T-cell (primary cell): ENCODE results near the gene SENP5. TPM values are rescaled to one million over a fixed set of nuclear protein-coding genes. Genes with fewer than 3 reads are reported as not detected.

Source experiments
- ATAC-seq, 4 experiments: fragments of 200-7000 bp in 3 of 4; fragments of 150-1000 bp in 1 of 4; cut with Tn5 transposase; replicated peaks in 1 of 4; 1 replicate in 3 of 4; 2 replicates in 1 of 4; pipeline ENCODE4 v1.10.0; 2021; ENCODE audit warnings: moderate library complexity in 3 of 4, mild to moderate bottlenecking in 2 of 4, moderate number of reproducible peaks in 1 of 4
- CTCF ChIA-PET, 2 donors: fragments of 300-600 bp; sonication (Branson Sonifier 250); formaldehyde crosslinking; loops; one replicate each; lab custom pipeline; 2022; ENCODE audit warnings: antibody characterized with exemption in 2 of 2; lab: Charles Lee
- POLR2A ChIA-PET, 2 donors: fragments of 300-600 bp; sonication (Branson Sonifier 250); formaldehyde crosslinking; loops; one replicate each; lab custom pipeline; 2022; ENCODE audit warnings: antibody characterized with exemption in 2 of 2; lab: Charles Lee
- DNase-seq, 35 experiments: peaks; one replicate each; pipeline versions ENCODE4 v3.0.0 to v3.0.0-alpha.2; 2013 to 2023
- H3K27ac ChIP-seq: one replicate; pipeline ENCODE4 v1.5.1; 2013; ENCODE audit warnings: low read length
- H3K27me3 ChIP-seq, 2 experiments: replicated peaks in 1 of 2; 1 replicate in 1 of 2; 2 replicates in 1 of 2; pipeline versions ENCODE4 v1.6.1 to v1.7.0; 2013; ENCODE audit warnings: low read length in 1 of 2, mixed read lengths in 1 of 2; ENCODE audit not compliant: control insufficient read depth in 2 of 2, insufficient read depth in 2 of 2; ENCODE audit errors: extremely low read depth in 1 of 2
- H3K36me3 ChIP-seq, 2 donors: 1 replicate in 1 of 2; 2 replicates in 1 of 2; pipeline versions ENCODE4 v1.6.1 to v1.7.0; 2013; ENCODE audit warnings: low read length in 1 of 2; ENCODE audit not compliant: control insufficient read depth in 2 of 2, insufficient read depth in 1 of 2; ENCODE audit errors: extremely low read depth in 1 of 2
- H3K4me1 ChIP-seq, 2 experiments: 1 replicate in 1 of 2; 2 replicates in 1 of 2; pipeline versions ENCODE4 v1.6.1 to v1.7.0; 2013; ENCODE audit warnings: low read length in 2 of 2, mixed read lengths in 1 of 2; ENCODE audit not compliant: insufficient read depth in 2 of 2, control insufficient read depth in 1 of 2; ENCODE audit errors: extremely low read depth in 1 of 2
- H3K4me3 ChIP-seq, 2 donors: 1 replicate in 1 of 2; 2 replicates in 1 of 2; pipeline versions ENCODE4 v1.5.1 to v1.7.0; 2013; ENCODE audit warnings: mild to moderate bottlenecking in 2 of 2, low read length in 1 of 2, moderate library complexity in 1 of 2; ENCODE audit not compliant: control insufficient read depth in 1 of 2; ENCODE audit errors: extremely low read depth in 1 of 2
- H3K9me3 ChIP-seq: 2 replicates; pipeline ENCODE4 v1.7.0; 2013
- H3K27ac Mint-ChIP-seq, 2 donors: one replicate each; pipeline ENCODE4 v1.8.0; 2020 to 2021; ENCODE audit warnings: mild to moderate bottlenecking in 2 of 2, mixed read lengths in 2 of 2
- H3K27me3 Mint-ChIP-seq, 2 donors: one replicate each; pipeline ENCODE4 v1.8.0; 2021 to 2022; ENCODE audit warnings: mixed read lengths in 2 of 2
- H3K36me3 Mint-ChIP-seq: one replicate; pipeline ENCODE4 v1.8.0; 2021; ENCODE audit warnings: mixed read lengths
- H3K4me1 Mint-ChIP-seq, 3 donors: one replicate each; pipeline ENCODE4 v1.8.0; 2020 to 2022; ENCODE audit warnings: mixed read lengths in 3 of 3, mild to moderate bottlenecking in 1 of 3
- H3K4me3 Mint-ChIP-seq, 3 donors: one replicate each; pipeline ENCODE4 v1.8.0; 2020 to 2022; ENCODE audit warnings: mild to moderate bottlenecking in 3 of 3, mixed read lengths in 3 of 3, moderate library complexity in 3 of 3
- H3K9me3 Mint-ChIP-seq, 3 donors: one replicate each; pipeline ENCODE4 v1.8.0; 2020 to 2022; ENCODE audit warnings: mixed read lengths in 3 of 3
- WGBS: methylation state at CpG from one replicate; pipeline ENCODE4 v1.1.5; 2013; ENCODE audit warnings: missing lambda C conversion rate; ENCODE audit not compliant: insufficient coverage; 5-methylcytosine and 5-hydroxymethylcytosine counted together
- total RNA-seq, 35 experiments: library from RNA in 6 of 35; stranded (reverse) in 6 of 35; fragments of 120-200 nt in 1 of 35; gene quantifications; one replicate each; pipeline versions ENCODE4 v1.2.1 to v1.2.4 and lab custom pipeline; 2013 to 2026

Gene SENP5
- total RNA-seq, 5 donors from 2014 or later (not counting 1 experiment from before 2014, with no cell fraction given) = 33.8 to 61.2 (median 37.5) TPM

DNA sequence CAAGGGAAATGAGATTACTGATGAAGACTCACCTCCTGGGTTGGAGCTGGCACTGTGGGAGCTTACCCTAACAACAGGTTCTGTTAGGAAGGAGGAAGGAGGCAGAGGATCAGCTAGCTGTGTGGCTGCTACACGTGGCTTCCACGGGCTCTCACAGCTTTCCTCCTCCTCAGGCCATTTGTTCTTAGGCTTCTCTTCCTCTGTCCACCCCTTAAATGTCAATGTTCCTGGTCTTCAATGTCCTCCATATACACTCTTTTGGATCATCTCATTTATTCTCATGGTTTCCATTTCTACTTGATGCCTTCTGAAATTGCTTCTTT lies 95.9 kb downstream of the SENP5 start:
- Histone ChIP-seq H3K4me3 (no peak overlapping the region), H3K27ac (no peak overlapping the region), H3K9me3 (no peaks in the 10 kb centered on the region), H3K4me1 (peaks cover 0 to 7% of the 10 kb centered on the region in 2 experiments), H3K36me3 (no peaks in the 10 kb centered on the region), H3K27me3 (peaks cover 0 to 12% of the 10 kb centered on the region in 2 experiments)
- H3K27me3 Mint-ChIP-seq = peaks cover 0 to 3% of the 10 kb centered on the region in 2 donors
- ChIA-PET CTCF (interaction anchor here in 1 of 2 donors (0.6 kb wide), 1 partner anchor 94 kb away, joined by 5 read pairs; no protein-coding TSS in a partner anchor), POLR2A (no interaction called here)
- H3K9me3 Mint-ChIP-seq = no peaks in the 10 kb centered on the region
- no peak overlapping the region for H3K4me3 Mint-ChIP-seq
- no peaks in the 10 kb centered on the region for H3K36me3 Mint-ChIP-seq
- WGBS = no CpG with 5 or more reads among the region's 2 CpGs
- no peak overlapping the region for H3K27ac Mint-ChIP-seq
- ATAC-seq (no peak), DNase-seq (no peak)
- H3K4me1 Mint-ChIP-seq = peaks cover 0 to 9% (median 6%) of the 10 kb centered on the region in 3 donors

DNA sequence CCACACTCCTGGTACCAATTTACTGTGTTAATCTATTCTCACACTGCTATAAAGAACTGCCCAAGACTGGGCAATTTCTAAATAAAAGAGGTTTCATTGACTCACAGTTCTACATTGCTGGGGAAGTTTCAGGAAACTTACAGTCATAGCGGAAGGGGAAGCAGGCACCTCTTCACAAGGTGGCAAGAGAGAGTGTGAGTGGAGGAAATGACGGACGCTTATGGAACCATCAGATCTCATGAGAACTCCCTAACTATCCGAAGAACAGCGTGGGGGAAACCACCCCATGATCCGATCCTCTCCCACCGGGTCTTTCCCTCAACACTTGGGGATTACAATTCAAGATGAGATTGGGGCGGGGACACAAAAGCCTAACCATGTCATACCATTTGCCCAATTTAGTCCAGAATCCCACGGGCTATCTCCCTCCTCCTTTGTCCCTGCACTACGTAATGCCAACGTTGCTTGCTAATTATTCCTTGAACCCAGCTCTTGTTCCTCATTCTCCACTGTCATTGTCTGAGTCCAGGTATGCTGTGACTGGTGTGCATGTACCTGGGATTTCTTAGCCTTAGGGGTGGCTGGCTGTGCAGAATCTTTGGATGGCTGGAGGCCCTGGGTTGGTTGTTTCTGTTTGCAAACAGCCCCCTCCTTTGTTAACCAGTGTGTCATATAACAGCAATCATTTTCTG lies 97.5 kb downstream of the SENP5 start:
- no peak overlapping the region for H3K4me3 Mint-ChIP-seq

DNA sequence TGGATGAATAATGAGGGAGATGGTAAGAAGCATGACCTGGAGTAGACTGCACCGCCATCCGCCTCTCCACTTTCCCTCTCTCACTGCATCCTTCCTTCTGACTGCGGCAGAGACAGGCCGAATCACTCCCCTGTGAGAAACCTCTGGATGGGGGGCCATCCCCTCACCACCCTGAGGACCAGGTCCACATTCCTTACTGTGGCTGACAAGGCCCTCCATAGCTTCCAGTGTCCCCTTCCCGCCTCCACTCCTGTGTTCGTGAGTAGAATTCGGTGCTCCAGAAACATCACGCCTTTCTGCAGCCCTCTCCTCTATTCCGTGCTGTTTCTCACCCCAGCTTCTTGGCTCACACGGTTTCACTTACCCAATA lies 98.1 kb downstream of the SENP5 start:
- ChIA-PET CTCF (no interaction called here), POLR2A (interaction anchor here in 1 of 2 donors (0.5 kb wide), 1 partner anchor 1571 kb away, joined by 4 read pairs; no protein-coding TSS in a partner anchor)
- Mint-ChIP-seq H3K27me3 (peaks cover 0 to 10% of the 10 kb centered on the region in 2 donors), H3K9me3 (no peaks in the 10 kb centered on the region), H3K36me3 (no peaks in the 10 kb centered on the region), H3K27ac (no peak overlapping the region), H3K4me3 (no peak overlapping the region), H3K4me1 (peaks cover 8 to 16% (median 9%) of the 10 kb centered on the region in 3 donors)
- no peaks in the 10 kb centered on the region for H3K36me3 ChIP-seq
- no peak for DNase-seq
- peaks cover 0 to 11% of the 10 kb centered on the region in 2 experiments for H3K4me1 ChIP-seq
- 94% methylated on average over 8 of the region's 10 CpGs for WGBS
- no peak for ATAC-seq
- no peaks in the 10 kb centered on the region for H3K9me3 ChIP-seq
- H3K27ac ChIP-seq = no peak overlapping the region
- no peak overlapping the region for H3K4me3 ChIP-seq
- peaks cover 0 to 16% of the 10 kb centered on the region in 2 experiments for H3K27me3 ChIP-seq

More for the DNA sequence above, 97.5 kb downstream of the SENP5 start:
- Mint-ChIP-seq H3K27me3 (peaks cover 0 to 5% of the 10 kb centered on the region in 2 donors), H3K9me3 (no peaks in the 10 kb centered on the region), H3K27ac (no peak overlapping the region), H3K36me3 (no peaks in the 10 kb centered on the region), H3K4me1 (peaks cover 3 to 12% (median 7%) of the 10 kb centered on the region in 3 donors)
- H3K27ac ChIP-seq = no peak overlapping the region
- H3K4me3 ChIP-seq = no peak overlapping the region
- 89% methylated on average over 5 of the region's 11 CpGs for WGBS
- ATAC-seq (no peak), DNase-seq (no peak)
- no peaks in the 10 kb centered on the region for H3K36me3 ChIP-seq
- H3K4me1 ChIP-seq = peaks cover 0 to 11% of the 10 kb centered on the region in 2 experiments
- no peaks in the 10 kb centered on the region for H3K9me3 ChIP-seq
- H3K27me3 ChIP-seq = peaks cover 0 to 12% of the 10 kb centered on the region in 2 experiments
- ChIA-PET POLR2A (no interaction called here), CTCF (no interaction called here)

DNA sequence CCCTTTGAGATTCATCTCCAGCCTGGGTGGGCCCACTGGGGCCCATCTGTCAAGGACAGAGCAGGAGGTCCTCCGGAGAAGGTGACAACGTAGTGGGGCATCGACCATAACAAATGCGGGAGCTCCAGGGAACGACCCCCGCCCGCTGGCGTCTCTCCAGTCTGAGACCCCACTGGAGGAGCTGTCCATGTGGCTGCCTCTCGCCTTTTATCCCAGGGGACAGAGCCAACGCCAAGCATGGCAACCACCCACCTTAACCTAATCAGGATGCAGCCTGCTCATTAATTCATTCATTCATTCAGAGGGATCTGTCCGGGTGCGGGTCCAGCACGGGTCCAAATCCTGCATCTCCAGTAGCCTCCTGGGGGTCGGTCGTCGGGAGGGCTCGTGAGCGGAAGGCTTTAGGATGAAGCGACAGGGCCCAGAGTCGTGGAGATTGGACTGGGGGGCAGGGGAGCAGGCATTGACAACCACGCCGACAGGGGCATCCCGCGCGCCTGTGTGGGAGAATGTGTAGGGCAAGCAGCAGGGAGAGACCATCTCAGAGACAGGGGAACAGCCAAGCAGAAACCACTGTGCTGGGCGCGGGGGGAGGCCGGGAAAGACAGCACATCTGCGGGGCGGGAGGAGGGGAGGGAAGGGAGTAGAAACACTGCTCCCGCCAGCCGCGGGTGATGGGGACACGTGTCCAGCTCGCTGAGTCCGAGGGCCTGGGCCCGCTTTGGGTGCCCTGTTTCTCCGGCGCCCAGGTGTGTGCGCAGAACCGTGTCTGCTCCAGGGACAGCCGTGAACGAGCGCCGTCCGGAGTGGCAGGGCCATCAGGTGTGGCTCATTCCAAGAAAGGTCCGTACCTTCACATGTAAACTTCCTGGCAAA lies 99.0 kb downstream of the SENP5 start:
- no peak overlapping the region for H3K4me3 ChIP-seq
- DNase-seq (no peak), ATAC-seq (no peak)
- no peak overlapping the region for H3K27ac ChIP-seq
- WGBS = 91% methylated on average over 44 of the region's 47 CpGs
- no peaks in the 10 kb centered on the region for H3K9me3 ChIP-seq
- H3K36me3 ChIP-seq = no peaks in the 10 kb centered on the region
- ChIA-PET POLR2A (interaction anchor here in 1 of 2 donors (0.5 kb wide), 1 partner anchor 1572 kb away, joined by 4 read pairs; no protein-coding TSS in a partner anchor), CTCF (no interaction called here)
- no peaks in the 10 kb centered on the region for H3K36me3 Mint-ChIP-seq
- H3K27me3 Mint-ChIP-seq = peaks cover 0 to 12% of the 10 kb centered on the region in 2 donors
- H3K4me1 Mint-ChIP-seq = peaks cover 8 to 16% (median 9%) of the 10 kb centered on the region in 3 donors
- peaks cover 0 to 20% of the 10 kb centered on the region in 2 experiments for H3K27me3 ChIP-seq
- no peak overlapping the region for H3K27ac Mint-ChIP-seq
- no peaks in the 10 kb centered on the region for H3K9me3 Mint-ChIP-seq
- peak overlapping the region; percentile 59 to 75 (median 69) for H3K4me3 Mint-ChIP-seq
- peaks cover 0 to 11% of the 10 kb centered on the region in 2 experiments for H3K4me1 ChIP-seq

DNA sequence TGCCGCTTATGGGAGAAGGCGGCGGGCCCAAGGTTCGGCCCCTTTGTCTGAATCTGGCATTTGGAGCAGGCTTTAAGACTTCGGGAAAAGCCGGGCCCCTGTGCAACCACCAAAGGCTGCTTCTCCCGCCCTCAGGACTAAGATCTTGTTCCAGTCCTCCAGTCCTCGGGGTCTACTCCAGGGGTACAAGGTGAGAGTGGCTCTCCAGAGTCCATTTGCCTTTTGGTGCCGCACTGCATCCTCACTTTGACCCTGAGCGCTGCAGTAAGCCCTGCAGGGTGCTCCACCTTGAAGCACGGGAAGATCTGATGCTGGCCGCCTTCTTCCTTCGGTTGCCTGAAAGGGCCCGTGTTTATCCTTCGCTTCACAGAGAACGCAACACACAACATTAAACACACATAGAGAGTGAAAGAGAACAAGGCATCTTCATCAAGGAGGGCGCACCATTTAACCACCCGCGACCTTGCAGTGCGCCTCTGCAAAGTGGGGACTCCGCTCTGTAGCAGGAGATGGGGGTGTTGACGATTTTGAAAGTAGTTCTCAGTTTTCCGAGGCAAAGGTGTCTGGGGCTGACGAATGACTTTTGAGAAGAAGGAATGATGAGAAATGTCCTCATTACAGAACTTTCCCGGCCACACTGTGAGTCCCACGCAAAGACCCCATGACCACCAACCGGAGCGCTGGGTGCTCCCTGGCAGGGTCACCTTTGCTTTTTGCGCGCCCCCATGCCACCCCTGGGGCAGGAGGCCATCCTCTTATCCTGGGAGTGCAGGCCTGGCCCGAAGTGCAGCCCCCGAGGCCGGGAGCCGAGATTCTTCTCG lies 99.9 kb downstream of the SENP5 start:
- ChIA-PET POLR2A (no interaction called here), CTCF (interaction anchor here in 1 of 2 donors (0.5 kb wide), 1 partner anchor 331 kb away, joined by 4 read pairs; the partner anchor contains the start of gene DLG1)
- Histone ChIP-seq H3K27ac (no peak overlapping the region), H3K4me1 (peaks cover 0 to 11% of the 10 kb centered on the region in 2 experiments), H3K4me3 (peak overlapping the region; percentile 47 to 64), H3K36me3 (no peaks in the 10 kb centered on the region), H3K27me3 (peaks cover 0 to 20% of the 10 kb centered on the region in 2 experiments), H3K9me3 (no peaks in the 10 kb centered on the region)
- Mint-ChIP-seq H3K4me3 (peak overlapping the region; percentile 59 to 75 (median 69)), H3K36me3 (no peaks in the 10 kb centered on the region), H3K27me3 (peaks cover 0 to 12% of the 10 kb centered on the region in 2 donors), H3K4me1 (peaks cover 8 to 16% (median 9%) of the 10 kb centered on the region in 3 donors), H3K27ac (no peak overlapping the region), H3K9me3 (no peaks in the 10 kb centered on the region)
- no peak for DNase-seq
- WGBS = 79% methylated on average over 26 of the region's 35 CpGs
- ATAC-seq = no peak
